MM.1S (cell line): ENCODE data around the gene GDF11.

Experiments used
- EZH2phosphoT487 ChIP-seq: fragments of 300-600 bp; sonication (generic); IDR thresholded peaks from 2 replicates; pipeline ENCODE4 v1.6.1; 2018; ENCODE audit warnings: antibody characterized with exemption, low read length
- TF ChIP-seq, protein P1 (sequence below): fragments of 300-600 bp; sonication (generic); IDR thresholded peaks from 2 replicates; pipeline ENCODE4 v1.5.1; 2016; ENCODE audit warnings: antibody characterized with exemption, low read length, mixed read lengths

DNA sequence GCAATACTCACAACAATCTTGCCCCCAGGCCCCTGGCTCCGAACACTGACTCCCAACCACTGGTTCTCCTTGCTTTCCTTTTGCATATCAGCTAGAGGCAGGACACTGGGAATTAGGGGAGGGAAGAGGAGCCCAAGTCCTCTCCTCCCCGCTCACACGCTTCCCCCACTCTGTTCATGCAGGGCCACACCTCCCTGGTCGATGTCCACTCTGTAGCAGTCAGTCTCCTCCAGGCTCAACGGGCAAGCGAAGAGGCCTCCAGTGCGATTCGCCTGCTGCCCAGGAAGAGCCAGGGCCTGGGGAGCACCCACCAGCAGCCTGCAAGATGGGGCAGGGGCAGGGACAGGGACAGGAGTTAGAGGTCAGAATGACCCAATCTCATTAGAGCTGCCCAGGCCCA, 40.1 kb upstream of the GDF11 start:
- TF ChIP-seq, protein P1, sequence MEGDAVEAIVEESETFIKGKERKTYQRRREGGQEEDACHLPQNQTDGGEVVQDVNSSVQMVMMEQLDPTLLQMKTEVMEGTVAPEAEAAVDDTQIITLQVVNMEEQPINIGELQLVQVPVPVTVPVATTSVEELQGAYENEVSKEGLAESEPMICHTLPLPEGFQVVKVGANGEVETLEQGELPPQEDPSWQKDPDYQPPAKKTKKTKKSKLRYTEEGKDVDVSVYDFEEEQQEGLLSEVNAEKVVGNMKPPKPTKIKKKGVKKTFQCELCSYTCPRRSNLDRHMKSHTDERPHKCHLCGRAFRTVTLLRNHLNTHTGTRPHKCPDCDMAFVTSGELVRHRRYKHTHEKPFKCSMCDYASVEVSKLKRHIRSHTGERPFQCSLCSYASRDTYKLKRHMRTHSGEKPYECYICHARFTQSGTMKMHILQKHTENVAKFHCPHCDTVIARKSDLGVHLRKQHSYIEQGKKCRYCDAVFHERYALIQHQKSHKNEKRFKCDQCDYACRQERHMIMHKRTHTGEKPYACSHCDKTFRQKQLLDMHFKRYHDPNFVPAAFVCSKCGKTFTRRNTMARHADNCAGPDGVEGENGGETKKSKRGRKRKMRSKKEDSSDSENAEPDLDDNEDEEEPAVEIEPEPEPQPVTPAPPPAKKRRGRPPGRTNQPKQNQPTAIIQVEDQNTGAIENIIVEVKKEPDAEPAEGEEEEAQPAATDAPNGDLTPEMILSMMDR = no peak
- TF ChIP-seq EZH2phosphoT487 = no peak
